MV-4-11 (cell line): ENCODE measurements around the gene PCDHGA2.
A peak's percentile ranks its signal among the peaks of the same experiment; 100 is the strongest.
"Not testable (repeated sequence)": the region's sequence is repeated elsewhere in the genome, so short reads cannot be mapped to it uniquely, and the experiment has no call there.

Experiments
- DNase-seq: peaks from one replicate; lab custom pipeline; 2025; lab: John Stamatoyannopoulos, UW

Gene PCDHGA2

GRCh38 chr5:141349917-141350619 is 11.5 kb downstream of the PCDHGA2 start, which contains the start of gene PCDHGB1:
Gene PCDHGB1, plus strand, starts transcription at chr5:141350099. Its CDS starts 162 bp downstream, at chr5:141350261.
- no peak for DNase-seq

- no peak for DNase-seq
These were observed 13.0 kb downstream of the PCDHGA2 start for GRCh38 chr5:141351591-141351990.

- no peak for DNase-seq
These were observed 16.4 kb downstream of the PCDHGA2 start, which contains the start of gene PCDHGA4 for GRCh38 chr5:141354900-141355469. Gene PCDHGA4, plus strand, starts transcription at chr5:141355021. Its CDS starts 87 bp downstream, at chr5:141355108.

DNA sequence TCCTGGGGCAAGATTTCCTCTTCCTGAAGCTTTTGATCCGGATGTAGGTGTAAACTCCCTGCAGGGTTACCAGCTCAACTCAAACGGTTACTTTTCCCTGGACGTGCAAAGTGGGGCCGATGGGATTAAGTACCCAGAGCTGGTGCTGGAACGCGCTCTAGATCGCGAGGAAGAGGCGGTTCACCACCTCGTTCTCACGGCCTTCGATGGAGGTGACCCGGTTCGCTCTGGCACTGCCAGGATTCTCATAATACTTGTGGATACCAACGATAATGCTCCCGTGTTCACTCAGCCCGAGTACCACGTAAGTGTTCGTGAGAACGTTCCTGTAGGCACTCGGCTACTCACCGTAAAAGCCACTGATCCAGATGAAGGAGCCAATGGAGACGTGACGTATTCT is 17.1 kb downstream of the PCDHGA2 start:
- DNase-seq: no peak

GRCh38 chr5:141356133-141356532 is 17.6 kb downstream of the PCDHGA2 start:
- no peak for DNase-seq

DNA sequence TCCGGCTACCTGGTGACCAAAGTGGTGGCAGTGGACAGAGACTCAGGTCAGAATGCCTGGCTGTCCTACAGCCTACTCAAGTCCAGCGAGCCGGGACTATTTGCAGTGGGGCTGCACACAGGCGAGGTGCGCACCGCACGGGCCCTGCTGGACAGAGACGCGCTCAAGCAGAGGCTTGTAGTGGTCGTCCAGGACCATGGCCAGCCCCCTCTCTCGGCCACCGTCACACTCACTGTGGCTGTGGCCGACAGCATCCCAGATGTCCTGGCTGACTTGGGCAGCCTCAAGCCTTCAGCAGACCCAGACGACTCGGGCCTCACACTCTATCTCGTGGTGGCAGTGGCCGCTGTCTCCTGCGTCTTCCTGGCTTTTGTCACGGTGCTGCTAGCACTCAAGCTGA is 18.4 kb downstream of the PCDHGA2 start:
- no peak for DNase-seq

- DNase-seq: peak; percentile 82
These were observed 21.3 kb downstream of the PCDHGA2 start, which contains the start of gene PCDHGB2 for GRCh38 chr5:141359790-141360426. Gene PCDHGB2, plus strand, starts transcription at chr5:141359994. Its CDS starts 142 bp downstream, at chr5:141360136.

GRCh38 chr5:141360685-141361084 is 22.1 kb downstream of the PCDHGA2 start:
- DNase-seq: no peak

DNA sequence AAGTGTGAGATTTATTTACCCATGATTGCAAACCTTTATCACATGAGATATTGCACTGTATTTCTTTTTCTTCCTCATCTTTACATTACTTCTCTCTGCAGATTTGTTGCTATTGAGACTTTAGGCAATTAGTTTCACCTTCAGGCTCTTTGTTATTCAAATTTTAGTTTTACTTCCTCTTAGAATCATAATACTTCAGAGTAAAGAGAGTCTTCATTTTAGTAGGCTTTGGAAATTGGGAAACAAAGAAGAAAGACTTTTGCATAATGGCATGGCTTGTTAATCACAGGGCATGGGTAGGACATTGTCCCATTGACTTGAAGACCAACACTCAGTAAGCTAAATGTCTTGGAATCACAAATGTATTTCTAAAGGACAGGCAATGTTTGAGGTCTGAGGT is 24.2 kb downstream of the PCDHGA2 start:
- peak; percentile 81 for DNase-seq

DNA sequence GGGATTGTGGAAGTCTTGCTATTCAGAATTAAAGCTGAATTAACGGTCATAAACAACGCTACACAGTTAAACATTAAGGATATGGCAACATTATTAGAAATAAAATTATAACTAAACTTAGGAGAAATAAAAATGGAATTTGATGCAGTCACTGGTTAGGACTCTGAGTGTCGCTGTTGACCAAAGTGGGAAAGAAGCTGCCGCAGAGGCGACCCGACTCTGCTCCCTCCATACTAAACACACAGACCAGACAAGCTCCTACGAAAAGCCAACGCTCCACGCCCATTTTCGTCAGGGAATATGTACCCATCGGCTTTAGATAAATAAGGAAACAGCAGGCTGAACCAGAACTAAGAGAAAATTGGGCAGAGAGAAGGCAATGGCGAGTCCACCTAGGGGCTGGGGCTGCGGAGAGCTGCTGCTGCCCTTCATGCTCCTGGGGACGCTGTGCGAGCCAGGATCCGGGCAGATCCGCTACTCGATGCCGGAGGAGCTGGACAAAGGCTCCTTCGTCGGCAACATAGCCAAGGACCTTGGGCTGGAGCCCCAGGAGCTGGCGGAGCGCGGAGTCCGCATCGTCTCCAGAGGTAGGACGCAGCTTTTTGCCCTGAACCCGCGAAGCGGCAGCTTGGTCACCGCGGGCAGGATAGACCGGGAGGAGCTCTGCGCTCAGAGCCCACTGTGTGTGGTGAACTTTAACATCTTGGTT is 25.5 kb downstream of the PCDHGA2 start, which contains the start of gene PCDHGA5:
Gene PCDHGA5, plus strand, starts transcription at position 211 of the 709 bp plus-strand sequence. Its CDS starts 169 bp downstream, at position 380.
- DNase-seq: no peak

DNA sequence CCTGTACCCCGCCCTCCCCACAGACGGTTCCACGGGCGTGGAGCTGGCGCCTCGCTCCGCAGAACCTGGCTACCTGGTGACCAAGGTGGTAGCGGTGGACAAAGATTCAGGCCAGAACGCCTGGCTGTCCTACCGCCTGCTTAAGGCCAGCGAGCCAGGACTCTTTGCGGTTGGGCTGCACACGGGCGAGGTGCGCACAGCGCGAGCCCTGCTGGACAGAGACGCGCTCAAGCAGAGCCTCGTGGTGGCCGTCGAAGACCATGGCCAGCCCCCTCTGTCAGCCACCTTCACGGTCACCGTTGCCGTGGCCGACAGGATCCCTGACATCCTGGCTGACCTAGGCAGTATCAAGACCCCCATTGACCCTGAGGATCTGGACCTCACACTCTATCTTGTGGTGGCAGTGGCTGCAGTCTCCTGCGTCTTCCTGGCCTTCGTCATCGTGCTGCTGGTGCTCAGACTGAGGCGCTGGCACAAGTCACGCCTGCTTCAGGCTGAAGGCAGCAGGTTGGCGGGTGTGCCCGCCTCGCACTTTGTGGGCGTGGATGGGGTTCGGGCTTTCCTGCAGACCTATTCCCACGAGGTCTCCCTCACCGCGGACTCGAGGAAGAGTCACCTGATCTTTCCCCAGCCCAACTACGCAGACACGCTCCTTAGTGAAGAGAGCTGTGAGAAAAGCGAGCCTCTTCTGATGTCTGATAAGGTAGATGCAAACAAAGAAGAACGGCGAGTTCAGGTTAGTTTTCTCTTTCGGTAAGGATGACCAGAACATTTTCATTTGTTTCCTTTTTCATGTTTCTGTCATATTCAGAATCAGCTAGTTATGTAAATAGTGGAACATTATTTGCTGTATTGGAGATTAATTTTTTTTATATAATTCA is 27.7 kb downstream of the PCDHGA2 start:
- no peak for DNase-seq

- no peak for DNase-seq
These were observed 31.7 kb downstream of the PCDHGA2 start, which contains the start of gene PCDHGB3 for GRCh38 chr5:141369994-141370848. Gene PCDHGB3, plus strand, starts transcription at chr5:141370242. Its CDS starts 153 bp downstream, at chr5:141370395.

DNA sequence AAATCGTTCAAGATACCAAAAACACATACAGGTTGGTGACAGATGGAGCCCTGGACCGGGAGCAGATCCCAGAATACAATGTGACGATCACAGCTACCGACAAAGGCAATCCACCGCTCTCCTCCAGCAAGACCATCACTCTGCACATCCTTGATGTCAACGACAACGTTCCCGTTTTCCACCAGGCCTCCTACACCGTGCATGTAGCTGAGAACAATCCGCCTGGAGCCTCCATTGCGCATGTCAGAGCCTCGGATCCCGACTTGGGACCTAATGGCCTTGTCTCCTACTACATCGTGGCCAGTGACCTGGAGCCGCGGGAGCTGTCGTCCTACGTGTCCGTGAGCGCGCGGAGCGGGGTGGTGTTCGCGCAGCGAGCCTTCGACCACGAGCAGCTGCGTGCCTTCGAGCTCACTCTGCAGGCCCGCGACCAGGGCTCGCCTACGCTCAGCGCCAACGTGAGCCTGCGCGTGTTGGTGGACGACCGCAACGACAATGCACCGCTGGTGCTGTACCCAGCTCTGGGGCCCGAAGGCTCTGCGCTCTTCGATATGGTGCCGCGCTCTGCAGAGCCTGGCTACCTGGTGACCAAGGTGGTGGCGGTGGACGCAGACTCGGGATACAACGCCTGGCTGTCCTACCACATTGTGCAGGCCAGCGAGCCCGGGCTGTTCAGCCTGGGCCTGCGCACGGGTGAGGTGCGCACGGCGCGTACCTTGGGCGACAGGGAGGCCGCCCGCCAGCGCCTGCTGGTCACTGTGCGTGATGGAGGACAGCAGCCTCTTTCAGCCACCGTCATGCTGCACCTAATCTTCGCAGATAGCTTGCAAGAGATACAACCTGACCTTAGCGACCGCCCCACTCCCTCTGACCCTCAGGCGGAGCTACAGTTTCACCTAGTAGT is 33.3 kb downstream of the PCDHGA2 start:
- DNase-seq: no peak

DNA sequence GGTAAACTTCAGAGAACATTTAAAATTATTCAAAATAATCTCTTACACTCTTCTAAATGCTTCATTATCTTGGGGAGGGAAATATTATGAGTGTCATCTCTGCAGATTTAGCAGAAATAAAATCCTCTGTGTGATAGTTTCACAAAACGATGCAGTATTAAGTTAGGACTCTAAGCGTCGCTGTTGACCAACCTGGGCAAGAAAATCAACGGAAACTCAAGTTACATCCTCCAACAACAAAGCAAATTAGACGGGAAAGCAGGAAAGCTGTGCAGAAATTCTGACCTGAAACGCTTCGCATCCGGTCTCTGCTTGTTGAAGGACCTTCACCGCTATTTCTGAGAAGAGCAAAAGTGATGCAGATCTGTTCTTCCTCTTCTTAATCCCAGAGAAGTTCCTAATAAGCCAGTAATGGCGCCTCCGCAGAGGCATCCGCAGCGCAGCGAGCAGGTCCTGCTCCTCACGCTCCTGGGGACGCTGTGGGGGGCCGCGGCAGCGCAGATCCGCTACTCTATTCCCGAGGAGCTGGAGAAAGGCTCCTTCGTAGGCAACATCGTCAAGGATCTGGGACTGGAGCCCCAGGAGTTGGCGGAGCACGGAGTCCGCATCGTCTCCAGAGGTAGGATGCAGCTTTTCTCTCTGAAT is 35.2 kb downstream of the PCDHGA2 start, which contains the start of gene PCDHGA6:
Gene PCDHGA6, plus strand, starts transcription at position 219 of the 645 bp plus-strand sequence. Its CDS starts 193 bp downstream, at position 412.
- no peak for DNase-seq

GRCh38 chr5:141374627-141375026 is 36.1 kb downstream of the PCDHGA2 start:
- no peak for DNase-seq

- not testable (repeated sequence) for DNase-seq
These were observed 37.0 kb downstream of the PCDHGA2 start for GRCh38 chr5:141375444-141376155.

DNA sequence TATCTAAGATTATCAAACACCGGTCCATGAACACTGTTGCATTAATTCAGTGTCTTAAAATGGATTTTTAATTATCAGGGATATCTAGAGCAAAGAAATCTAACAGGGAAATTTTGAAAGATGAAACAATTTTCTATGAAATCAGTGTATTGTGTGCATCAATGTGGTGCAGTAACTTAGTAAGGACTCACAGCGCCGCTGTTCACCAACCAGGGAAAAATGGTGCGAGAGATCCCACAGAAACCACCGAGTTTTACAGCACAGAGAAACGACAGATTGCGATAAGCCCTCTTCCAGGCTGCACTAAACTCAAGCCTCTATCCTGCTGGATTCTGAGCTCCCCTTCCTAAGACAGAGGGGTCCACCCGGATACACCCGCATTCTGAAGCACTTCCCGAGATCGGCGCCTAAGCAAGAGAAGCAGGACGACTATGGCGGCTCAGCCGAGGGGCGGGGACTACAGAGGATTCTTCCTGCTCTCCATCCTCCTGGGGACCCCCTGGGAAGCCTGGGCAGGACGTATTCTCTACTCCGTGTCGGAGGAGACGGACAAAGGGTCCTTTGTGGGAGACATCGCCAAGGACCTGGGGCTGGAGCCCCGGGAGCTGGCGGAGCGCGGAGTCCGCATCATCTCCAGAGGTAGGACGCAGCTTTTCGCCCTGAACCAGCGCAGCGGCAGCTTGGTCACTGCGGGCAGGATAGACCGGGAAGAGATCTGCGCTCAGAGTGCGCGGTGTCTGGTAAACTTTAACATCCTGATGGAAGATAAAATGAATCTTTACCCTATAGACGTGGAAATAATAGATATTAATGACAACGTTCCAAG is 44.1 kb downstream of the PCDHGA2 start, which contains the start of gene PCDHGA7:
Gene PCDHGA7, plus strand, starts transcription at position 274 of the 826 bp plus-strand sequence. Its CDS starts 158 bp downstream, at position 432.
- DNase-seq: no peak
